SHP77 treated with DMSO at 0.1 percent for 48 hours (cell line): Measurements from ENCODE around the gene PRR35.

ENCODE experiments used
- DNase-seq: peaks from one replicate; lab custom pipeline; 2025; lab: John Stamatoyannopoulos, UW

Gene PRR35

GRCh38 chr16:560204-560700 lies at the start of gene PRR35:
PRR35 (plus strand) TSS chr16:560394; CDS start chr16:563295, 2,901 bp downstream.
- no peak for DNase-seq

DNA sequence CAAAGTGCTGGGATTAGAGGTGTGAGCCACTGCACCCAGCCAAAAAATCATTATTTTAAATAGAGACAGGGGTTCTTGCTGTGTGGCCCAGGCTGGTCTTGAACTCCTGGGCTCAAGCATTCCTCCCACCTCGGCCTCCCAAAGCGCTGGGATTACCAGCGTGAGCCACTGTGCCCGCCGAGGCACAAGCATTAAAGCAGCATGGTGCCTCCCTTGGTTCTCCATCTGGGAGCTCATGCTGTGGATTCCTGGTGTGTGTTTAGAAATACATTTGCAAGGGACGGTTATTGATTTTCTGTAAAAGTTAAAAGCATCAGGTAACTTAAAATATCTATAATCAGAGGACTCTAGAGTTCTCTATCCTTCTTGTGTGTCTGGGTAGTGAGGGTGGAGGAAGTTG lies 47.4 kb upstream of the PRR35 start:
- DNase-seq, result no peak

DNA sequence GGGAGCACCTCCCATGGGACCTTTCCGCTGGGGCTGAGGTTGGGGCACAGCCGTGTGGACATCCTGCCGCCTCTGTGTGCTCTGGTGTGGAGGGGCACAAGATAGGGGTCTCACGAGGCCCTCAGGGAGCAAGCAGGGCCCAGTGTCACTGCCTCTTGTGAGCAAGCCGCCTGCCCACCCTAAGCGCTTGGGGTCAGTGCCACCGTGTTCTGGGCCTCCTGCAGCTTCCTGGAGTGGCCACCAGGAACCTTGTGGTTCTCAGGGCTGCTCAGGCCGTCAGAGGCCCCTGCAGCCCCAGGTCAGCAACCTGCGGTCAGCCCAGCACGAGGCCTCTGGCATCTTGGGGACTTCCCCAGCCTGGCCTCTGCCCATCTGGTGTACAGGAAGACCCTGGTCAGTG lies 46.2 kb upstream of the PRR35 start:
- DNase-seq, result no peak

GRCh38 chr16:515175-515938 lies 44.8 kb upstream of the PRR35 start:
- DNase-seq, result peak; percentile 22

DNA sequence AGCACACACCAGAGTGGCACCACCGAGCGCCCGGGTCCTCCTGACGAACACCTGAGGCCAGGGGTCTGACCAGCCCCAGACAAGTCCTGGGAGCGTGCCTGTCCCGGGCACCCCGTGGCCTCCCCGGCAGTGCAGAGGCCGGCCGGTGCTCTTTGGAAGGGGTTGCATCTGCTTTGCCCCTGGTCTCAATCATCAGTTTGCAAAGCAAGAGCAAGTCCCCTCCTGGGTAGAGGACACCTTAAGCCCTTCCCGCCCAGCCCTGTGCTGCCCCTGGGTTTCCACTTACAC lies 44.3 kb upstream of the PRR35 start:
- DNase-seq, result no peak

- no peak for DNase-seq
These were observed 43.9 kb upstream of the PRR35 start for GRCh38 chr16:516301-516700.

GRCh38 chr16:518858-519257 lies 41.3 kb upstream of the PRR35 start:
- no peak for DNase-seq

GRCh38 chr16:519425-519824 lies 40.8 kb upstream of the PRR35 start:
- no peak for DNase-seq

DNA sequence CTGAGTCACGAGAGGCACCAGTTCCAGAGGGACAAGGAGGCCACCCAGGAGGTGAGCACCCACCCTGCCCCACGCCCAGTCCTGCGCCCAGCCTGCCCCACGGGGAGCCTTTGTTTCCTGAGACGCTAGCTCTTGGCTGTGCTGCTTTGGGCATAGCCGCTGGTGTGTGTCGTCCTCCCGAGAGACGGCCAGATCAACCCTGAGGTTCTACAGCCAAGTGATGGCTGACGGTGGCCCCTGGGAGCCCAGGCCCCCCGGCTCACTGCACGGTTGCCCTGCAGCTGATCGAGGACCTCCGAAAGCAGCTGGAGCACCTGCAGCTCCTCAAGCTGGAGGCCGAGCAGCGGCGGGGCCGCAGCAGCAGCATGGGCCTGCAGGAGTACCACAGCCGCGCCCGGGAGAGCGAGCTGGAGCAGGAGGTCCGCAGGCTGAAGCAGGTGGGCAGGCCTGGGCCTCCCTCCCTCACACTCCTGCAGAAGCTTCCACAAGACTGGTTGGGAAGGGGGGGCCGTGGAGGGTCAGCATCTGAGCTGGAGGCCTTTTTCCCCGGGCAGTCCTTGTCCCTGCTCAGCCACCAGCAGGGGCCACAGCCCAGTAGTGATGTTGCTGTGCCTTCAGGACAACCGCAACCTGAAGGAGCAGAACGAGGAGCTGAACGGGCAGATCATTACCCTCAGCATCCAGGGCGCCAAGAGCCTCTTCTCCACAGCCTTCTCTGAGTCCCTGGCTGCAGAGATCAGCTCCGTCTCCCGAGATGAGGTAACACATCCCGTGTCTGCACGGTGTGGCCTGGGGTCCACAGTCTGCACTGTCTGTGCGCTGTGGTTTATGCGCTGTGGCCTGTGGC lies 40.1 kb upstream of the PRR35 start:
- no peak for DNase-seq

GRCh38 chr16:520847-521246 lies 39.3 kb upstream of the PRR35 start:
- no peak for DNase-seq

DNA sequence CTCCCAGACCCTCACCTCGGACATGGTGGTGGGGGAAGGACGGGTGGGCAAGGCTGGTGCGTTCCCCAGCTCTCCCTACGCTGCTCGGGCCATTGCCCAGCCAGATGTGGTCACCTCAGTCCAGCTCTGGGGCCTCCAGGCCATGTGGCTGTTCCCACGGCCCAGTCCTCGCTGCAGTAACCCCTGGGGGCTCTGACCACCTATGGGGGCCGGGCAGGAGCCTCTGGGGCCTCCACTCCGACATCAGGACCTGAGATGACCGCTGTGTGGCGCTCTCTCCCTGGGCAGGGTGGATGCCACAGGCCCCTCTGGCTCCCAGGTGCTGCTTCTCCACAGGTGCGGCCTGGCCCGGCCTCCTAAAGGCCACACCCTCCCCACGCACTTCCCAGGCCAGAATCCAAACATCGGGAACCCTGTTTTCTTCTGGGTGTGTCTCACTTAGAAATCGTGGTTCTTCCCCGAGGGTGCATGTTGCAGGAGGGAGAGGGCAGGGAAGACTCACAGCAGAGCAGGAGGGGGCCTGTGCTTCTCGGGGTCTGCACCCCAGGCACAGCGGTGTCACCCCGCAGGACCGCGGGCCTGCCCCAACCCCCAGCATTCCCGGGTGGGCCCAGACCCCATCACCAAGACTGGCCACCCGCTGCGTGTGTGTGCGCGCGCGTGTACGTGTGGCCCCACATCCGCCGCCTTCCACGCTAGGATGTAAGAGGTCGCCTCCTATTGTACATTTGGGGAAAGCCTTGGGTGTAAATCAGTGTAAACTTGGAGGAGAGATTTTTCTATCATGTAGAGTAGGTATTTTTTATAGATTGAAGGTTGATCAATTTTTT lies 38.6 kb upstream of the PRR35 start:
- no peak for DNase-seq

DNA sequence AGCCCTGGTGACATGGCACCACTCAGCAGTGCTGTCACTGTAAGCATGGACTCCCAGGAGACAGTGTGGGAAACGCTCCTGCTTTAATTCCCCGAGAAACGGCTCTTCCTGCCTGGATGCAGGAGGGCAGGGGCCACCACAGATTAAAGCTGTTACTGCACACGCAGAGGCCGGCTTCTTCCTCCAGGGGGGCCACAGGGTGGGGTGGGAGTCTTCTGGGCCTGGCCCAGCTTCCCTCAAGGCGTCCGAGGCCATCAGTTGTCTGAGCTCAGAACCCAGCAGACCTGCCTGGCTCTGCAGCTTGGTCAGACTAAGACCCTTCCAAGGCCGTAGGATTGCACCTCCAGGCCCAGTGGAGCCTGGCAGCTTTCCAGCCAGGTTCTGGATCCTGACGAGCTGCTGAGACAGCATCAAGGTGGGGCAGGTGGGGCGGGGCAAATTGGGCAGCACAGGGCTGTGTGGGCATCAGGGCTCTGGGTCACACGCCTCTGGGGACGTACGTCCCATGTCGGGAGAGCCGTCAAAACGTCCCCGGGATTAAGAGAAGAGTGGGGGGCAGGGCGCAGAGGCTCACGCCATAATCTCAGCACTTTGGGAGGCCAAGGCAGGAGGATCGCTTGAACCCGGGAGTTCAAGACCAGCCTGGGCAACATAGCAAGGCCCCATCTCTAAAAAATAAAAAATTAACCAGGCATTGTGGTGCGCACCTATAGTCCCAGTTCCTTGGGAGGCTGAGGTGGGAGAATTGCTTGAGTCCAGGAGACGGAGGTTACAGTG lies 37.7 kb upstream of the PRR35 start:
- DNase-seq, result no peak

GRCh38 chr16:523097-523741 lies 37.0 kb upstream of the PRR35 start:
- no peak for DNase-seq

DNA sequence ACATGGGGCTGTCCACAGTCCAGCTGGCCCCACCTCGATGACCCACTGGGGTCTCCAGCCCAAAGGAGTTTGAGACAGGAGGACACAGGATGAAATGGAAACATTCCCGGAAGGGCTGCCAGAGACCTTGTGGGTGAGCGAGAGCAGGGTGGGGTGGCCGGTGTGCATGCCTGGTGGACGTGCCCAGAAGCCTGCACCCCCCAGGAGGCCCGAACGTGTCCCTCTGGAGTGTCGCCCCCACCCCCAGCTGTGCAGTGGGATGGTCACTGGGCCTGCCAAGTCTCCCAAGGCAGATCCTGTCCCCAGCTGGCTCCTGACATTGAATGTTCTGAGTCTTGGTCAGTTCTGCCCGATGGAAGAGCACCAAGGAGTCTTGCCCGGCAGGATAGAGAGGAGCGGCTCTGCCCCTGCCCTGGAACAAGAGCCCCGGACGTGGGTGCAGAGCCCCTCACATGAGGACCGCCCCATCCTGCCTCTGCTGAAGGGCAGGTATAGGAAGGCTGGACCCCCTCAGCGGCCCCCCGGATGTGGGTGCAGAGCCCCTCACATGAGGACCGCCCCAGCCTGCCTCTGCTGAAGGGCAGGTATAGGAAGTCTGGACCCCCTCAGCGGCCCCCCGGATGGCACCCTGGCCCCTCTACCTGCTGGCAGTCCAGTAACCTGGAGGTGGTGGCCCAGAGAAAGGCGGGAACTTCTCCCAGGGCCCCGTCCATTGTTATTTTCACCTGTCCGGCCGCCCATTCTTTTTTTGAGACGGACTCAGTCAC lies 35.7 kb upstream of the PRR35 start:
- DNase-seq, result no peak

- DNase-seq, result no peak
These were observed 35.1 kb upstream of the PRR35 start for GRCh38 chr16:525123-525519.

- no peak for DNase-seq
These were observed 34.5 kb upstream of the PRR35 start for GRCh38 chr16:525520-526180.

GRCh38 chr16:526181-527014 lies 33.8 kb upstream of the PRR35 start:
- no peak for DNase-seq

GRCh38 chr16:527015-527903 lies 32.9 kb upstream of the PRR35 start, which contains the start of gene CAPN15:
CAPN15 (plus strand) TSS chr16:527712; CDS start chr16:546839, 19,127 bp downstream.
- DNase-seq, result peak; percentile 43
